ENCODE results near the gene CNBD2. TPM values are rescaled to one million over a fixed set of nuclear protein-coding genes. Genes with fewer than 3 reads are reported as not detected.
"Not testable (repeated sequence)": the region's sequence is repeated elsewhere in the genome, so short reads cannot be mapped to it uniquely, and the experiment has no call there.

The CNBD2 gene
- total RNA-seq, 1 donor from 2014 or later: 4.4 TPM

GRCh38 chr20:35956616-35957015, 11.8 kb upstream of the CNBD2 start:
- Histone ChIP-seq H2AFZ (replicated peaks) (no peak overlapping the region), H3K79me2 (ENCODE audit: low read depth) (peaks cover 22% of the 10 kb centered on the region), H3F3A (ENCODE audit: low read depth) (peaks cover 27% of the 10 kb centered on the region), H3K9me3 (ENCODE audit: low read depth) (no peaks in the 10 kb centered on the region), H3K36me3 (no peaks in the 10 kb centered on the region), H3K27me3 (no peaks in the 10 kb centered on the region), H3K9ac (no peak overlapping the region), H3K4me3 (no peak overlapping the region), H3K4me2 (no peak overlapping the region), H4K20me1 (ENCODE audit: low read depth) (peaks cover 17% of the 10 kb centered on the region), H3K4me1 (peaks cover 14% of the 10 kb centered on the region), H3K27ac (no peak overlapping the region)
- no peak overlapping the region for H3K4me3 Mint-ChIP-seq
- H3K36me3 Mint-ChIP-seq: peaks cover 4% of the 10 kb centered on the region
- no peak for DNase-seq (ENCODE audit: low spot score)
- H3K4me1 Mint-ChIP-seq: peaks cover 22% of the 10 kb centered on the region
- peaks cover 6% of the 10 kb centered on the region for H3K27me3 Mint-ChIP-seq (ENCODE audit: insufficient read depth, low read depth)
- no peak overlapping the region for H3K27ac Mint-ChIP-seq
- TF ChIP-seq EZH2 (IDR thresholded peaks at IDR 0.05) (no peak), CTCF (IDR thresholded peaks at IDR 0.05) (no peak), EZH2phosphoT487 (IDR thresholded peaks at IDR 0.05) (no peak)
- H3K9me3 Mint-ChIP-seq: no peaks in the 10 kb centered on the region

GRCh38 chr20:35959291-35959690, 9.1 kb upstream of the CNBD2 start:
- not testable (repeated sequence) for H3K27me3 Mint-ChIP-seq (ENCODE audit: insufficient read depth, low read depth)

GRCh38 chr20:35963878-35964277, 4.5 kb upstream of the CNBD2 start:
- no peak overlapping the region for H3K4me3 Mint-ChIP-seq
- H3K27me3 ChIP-seq: no peaks in the 10 kb centered on the region
- H3F3A ChIP-seq (ENCODE audit: low read depth): no peaks in the 10 kb centered on the region

More at GRCh38 chr20:35959291-35959690, 9.1 kb upstream of the CNBD2 start:
- H3K4me1 ChIP-seq; H3K36me3 Mint-ChIP-seq; H3K27ac ChIP-seq; H3K27ac Mint-ChIP-seq; H3K4me3 ChIP-seq; H3K9me3 ChIP-seq (ENCODE audit: low read depth); H3K4me3 Mint-ChIP-seq; H3K79me2 ChIP-seq (ENCODE audit: low read depth); H3K4me2 ChIP-seq; H3K9me3 Mint-ChIP-seq; DNase-seq (ENCODE audit: low spot score); H3F3A ChIP-seq (ENCODE audit: low read depth); H3K36me3 ChIP-seq; H3K9ac ChIP-seq; H3K27me3 ChIP-seq; H4K20me1 ChIP-seq (ENCODE audit: low read depth); H2AFZ ChIP-seq (replicated peaks): not testable (repeated sequence)
- H3K4me1 Mint-ChIP-seq: peaks cover 13% of the 10 kb centered on the region

More at GRCh38 chr20:35963878-35964277, 4.5 kb upstream of the CNBD2 start:
- H3K27ac ChIP-seq: no peak overlapping the region
- no peak overlapping the region for H3K9ac ChIP-seq
- H3K4me3 ChIP-seq: no peak overlapping the region
- H3K9me3 ChIP-seq (ENCODE audit: low read depth): no peaks in the 10 kb centered on the region
- H3K4me2 ChIP-seq: no peak overlapping the region
- Mint-ChIP-seq H3K27me3 (ENCODE audit: insufficient read depth, low read depth) (peaks cover 4% of the 10 kb centered on the region), H3K36me3 (no peaks in the 10 kb centered on the region), H3K27ac (no peak overlapping the region), H3K9me3 (no peaks in the 10 kb centered on the region), H3K4me1 (peaks cover 6% of the 10 kb centered on the region)
- peaks cover 5% of the 10 kb centered on the region for H3K4me1 ChIP-seq
- no peaks in the 10 kb centered on the region for H3K79me2 ChIP-seq (ENCODE audit: low read depth)
- DNase-seq (ENCODE audit: low spot score): no peak
- H4K20me1 ChIP-seq (ENCODE audit: low read depth): no peaks in the 10 kb centered on the region
- no peak overlapping the region for H2AFZ ChIP-seq (replicated peaks)
- TF ChIP-seq EZH2 (IDR thresholded peaks at IDR 0.05) (no peak), EZH2phosphoT487 (IDR thresholded peaks at IDR 0.05) (no peak), CTCF (IDR thresholded peaks at IDR 0.05) (no peak)
- no peaks in the 10 kb centered on the region for H3K36me3 ChIP-seq
